NCI-H1092 (cell line): ENCODE results near the gene FNBP1L.
"Not testable (repeated sequence)": the region's sequence is repeated elsewhere in the genome, so short reads cannot be mapped to it uniquely, and the experiment has no call there.

Source experiments
- DNase-seq: peaks from one replicate; lab custom pipeline; 2025; lab: John Stamatoyannopoulos, UW

Gene FNBP1L

GRCh38 chr1:93573940-93574469 is 126.1 kb downstream of the FNBP1L start:
- DNase-seq, result peak; percentile 13

- DNase-seq, result no peak
Observed at GRCh38 chr1:93574511-93574910, 126.6 kb downstream of the FNBP1L start.

GRCh38 chr1:93574991-93575390 is 127.1 kb downstream of the FNBP1L start:
- no peak for DNase-seq

GRCh38 chr1:93575621-93576284 is 127.8 kb downstream of the FNBP1L start:
- DNase-seq, result peak; percentile 34

- DNase-seq, result peak; percentile 59
Observed at GRCh38 chr1:93576346-93576745, 128.4 kb downstream of the FNBP1L start.

GRCh38 chr1:93576746-93577145 is 128.8 kb downstream of the FNBP1L start:
- DNase-seq, result no peak

GRCh38 chr1:93577536-93578432 is 129.9 kb downstream of the FNBP1L start:
- no peak for DNase-seq

GRCh38 chr1:93578433-93578830 is 130.5 kb downstream of the FNBP1L start:
- DNase-seq, result no peak

GRCh38 chr1:93578911-93579825 is 131.2 kb downstream of the FNBP1L start:
- DNase-seq, result no peak

- no peak for DNase-seq
Observed at GRCh38 chr1:93579891-93580290, 132.0 kb downstream of the FNBP1L start.

- DNase-seq, result no peak
Observed at GRCh38 chr1:93581917-93582850, 134.3 kb downstream of the FNBP1L start.

GRCh38 chr1:93584261-93585003 is 136.5 kb downstream of the FNBP1L start:
- no peak for DNase-seq

GRCh38 chr1:93585059-93585966 is 137.4 kb downstream of the FNBP1L start:
- no peak for DNase-seq

GRCh38 chr1:93587354-93587753 is 139.4 kb downstream of the FNBP1L start:
- no peak for DNase-seq

- DNase-seq, result no peak
Observed at GRCh38 chr1:93588206-93588605, 140.3 kb downstream of the FNBP1L start.

- no peak for DNase-seq
Observed at GRCh38 chr1:93588955-93589354, 141.0 kb downstream of the FNBP1L start.

GRCh38 chr1:93591291-93591675 is 143.4 kb downstream of the FNBP1L start:
- not testable (repeated sequence) for DNase-seq

GRCh38 chr1:93591676-93592550 is 144.0 kb downstream of the FNBP1L start:
- peak; percentile 96 for DNase-seq
